RWPE1 (cell line): ENCODE data around the gene ANKRD34B.

Source experiments
- CTCF ChIA-PET: fragments of 350-600 bp; sonication (Branson Sonifier 250); formaldehyde crosslinking; extraction: SDS; loops from one replicate; lab custom pipeline; 2021; lab: Yijun Ruan, JAX
- POLR2A ChIA-PET: fragments of 400-600 bp; formaldehyde crosslinking; extraction: SDS; loops from one replicate; lab custom pipeline; 2020; ENCODE audit warnings: antibody characterized with exemption; ENCODE audit not compliant: low non-redundant PET; lab: Yijun Ruan, JAX
- DNase-seq: peaks from one replicate; pipeline ENCODE4 v3.0.0; 2012; ENCODE audit warnings: low spot score
- H3K27ac ChIP-seq: fragments of 450-650 bp; 2 replicates; pipeline ENCODE4 v1.5.1; 2017
- CTCF ChIP-seq: fragments of 450-650 bp; conservative IDR thresholded peaks from 2 replicates; pipeline ENCODE4 v1.5.1; 2017; ENCODE audit warnings: low read depth, mild to moderate bottlenecking

The ANKRD34B gene

GRCh38 chr5:80516826-80517225 is 53.3 kb downstream of the ANKRD34B start:
- peak; percentile 85 for DNase-seq
- CTCF ChIA-PET: no interaction called here

GRCh38 chr5:80509362-80509761 is 60.7 kb downstream of the ANKRD34B start:
- ChIA-PET CTCF (interaction anchor here (0.5 to 0.9 kb wide), 2 partner anchors 128 to 163 kb away, joined by 4 read pairs; no protein-coding TSS in a partner anchor), POLR2A (no interaction called here)
- TF ChIP-seq CTCF: no peak
- H3K27ac ChIP-seq: no peak overlapping the region
- no peak for DNase-seq

More at GRCh38 chr5:80516826-80517225, 53.3 kb downstream of the ANKRD34B start:
- H3K27ac ChIP-seq: no peak overlapping the region
- TF ChIP-seq CTCF: no peak
- POLR2A ChIA-PET: no interaction called here

- no peak overlapping the region for H3K27ac ChIP-seq
- TF ChIP-seq CTCF: no peak
- no peak for DNase-seq
- POLR2A ChIA-PET: no interaction called here
- CTCF ChIA-PET: interaction anchor here (0.5 kb wide), 1 partner anchor 128 kb away, joined by 4 read pairs; no protein-coding TSS in a partner anchor
Measured at GRCh38 chr5:80508844-80509243, 61.2 kb downstream of the ANKRD34B start.

GRCh38 chr5:80507663-80508062 is 62.4 kb downstream of the ANKRD34B start:
- TF ChIP-seq CTCF: no peak
- H3K27ac ChIP-seq: no peak overlapping the region
- DNase-seq: no peak
- POLR2A ChIA-PET: no interaction called here
- CTCF ChIA-PET: interaction anchor here (0.6 kb wide), 1 partner anchor 1094 kb away, joined by 7 read pairs; no protein-coding TSS in a partner anchor
